HEK293T (cell line): ENCODE data around the gene CABP2.

Experiments
- CTCF ChIA-PET: fragments of 350-600 bp; formaldehyde crosslinking; extraction: SDS; loops from one replicate; lab custom pipeline; 2021; ENCODE audit warnings: antibody characterized with exemption, inconsistent platforms; lab: Yijun Ruan, JAX
- POLR2A ChIA-PET: fragments of 350-600 bp; formaldehyde crosslinking; extraction: SDS; loops from one replicate; lab custom pipeline; 2020; ENCODE audit warnings: antibody characterized with exemption, inconsistent platforms; lab: Yijun Ruan, JAX
- DNase-seq: peaks from one replicate; pipeline ENCODE4 v3.0.0; 2012; ENCODE audit warnings: mixed read lengths; ENCODE audit errors: extremely low spot score
- ARNT ChIP-seq: fragments of 450-650 bp; IDR thresholded peaks from 2 replicates; pipeline ENCODE4 v1.6.1; 2017; ENCODE audit warnings: mild to moderate bottlenecking
- BHLHE40 ChIP-seq: fragments of 450-650 bp; IDR thresholded peaks from 2 replicates; pipeline ENCODE4 v1.6.1; 2016; ENCODE audit warnings: mild to moderate bottlenecking, moderate library complexity, borderline replicate concordance
- CTBP1 ChIP-seq: fragments of 450-650 bp; IDR thresholded peaks from 2 replicates; pipeline ENCODE4 v1.6.1; 2016; ENCODE audit warnings: borderline replicate concordance
- ELF4 ChIP-seq: fragments of 450-650 bp; IDR thresholded peaks from 2 replicates; pipeline ENCODE4 v1.6.1; 2017; ENCODE audit warnings: antibody characterized with exemption
- FOXA1 ChIP-seq: fragments of 450-650 bp; IDR thresholded peaks from 2 replicates; pipeline ENCODE4 v1.6.1; 2016; ENCODE audit warnings: mild to moderate bottlenecking
- FOXK2 ChIP-seq: fragments of 450-650 bp; IDR thresholded peaks from 2 replicates; pipeline ENCODE4 v1.6.1; 2016; ENCODE audit warnings: mild to moderate bottlenecking
- FOXM1 ChIP-seq: fragments of 450-650 bp; IDR thresholded peaks from 2 replicates; pipeline ENCODE4 v1.6.1; 2017; ENCODE audit warnings: mild to moderate bottlenecking, borderline replicate concordance
- HDGF ChIP-seq: fragments of 450-650 bp; IDR thresholded peaks from 2 replicates; pipeline ENCODE4 v1.6.1; 2017; ENCODE audit warnings: antibody characterized with exemption, borderline replicate concordance
- L3MBTL2 ChIP-seq: fragments of 450-650 bp; conservative IDR thresholded peaks from 2 replicates; pipeline ENCODE4 v1.6.1; 2016; ENCODE audit warnings: mild to moderate bottlenecking
- LEF1 ChIP-seq: fragments of 450-650 bp; IDR thresholded peaks from 2 replicates; pipeline ENCODE4 v1.6.1; 2017; ENCODE audit warnings: mild to moderate bottlenecking, borderline replicate concordance
- NFRKB ChIP-seq: fragments of 450-650 bp; IDR thresholded peaks from 2 replicates; pipeline ENCODE4 v1.6.1; 2016; ENCODE audit warnings: mild to moderate bottlenecking, moderate library complexity
- PKNOX1 ChIP-seq: fragments of 450-650 bp; IDR thresholded peaks from 2 replicates; pipeline ENCODE4 v1.6.1; 2016
- SP1 ChIP-seq: fragments of 450-650 bp; IDR thresholded peaks from 2 replicates; pipeline ENCODE4 v1.6.1; 2017
- SUZ12 ChIP-seq: fragments of 450-650 bp; IDR thresholded peaks from 2 replicates; pipeline ENCODE4 v1.6.1; 2016; ENCODE audit warnings: mild to moderate bottlenecking
- TARDBP ChIP-seq: fragments of 450-650 bp; IDR thresholded peaks from 2 replicates; pipeline ENCODE4 v1.6.1; 2016
- ZNF384 ChIP-seq: fragments of 450-650 bp; IDR thresholded peaks from 2 replicates; pipeline ENCODE4 v1.6.1; 2016

The CABP2 gene

GRCh38 chr11:67503119-67504004 is 19.9 kb downstream of the CABP2 start:
- ChIA-PET POLR2A (no interaction called here), CTCF (no interaction called here)
- TF ChIP-seq ELF4, result no peak
- no peak for TF ChIP-seq NFRKB
- TF ChIP-seq ZNF384, result no peak
- TF ChIP-seq L3MBTL2, result no peak
- TF ChIP-seq FOXM1, result no peak
- no peak for TF ChIP-seq FOXK2
- DNase-seq, result no peak

GRCh38 chr11:67502328-67502979 is 20.8 kb downstream of the CABP2 start:
- ChIA-PET CTCF (no interaction called here), POLR2A (interaction anchor here (0.6 kb wide), 1 partner anchor 20 kb away, joined by 4 read pairs; the partner anchor contains the start of gene AIP)
- TF ChIP-seq NFRKB, result no peak
- no peak for TF ChIP-seq BHLHE40
- TF ChIP-seq ARNT, result no peak
- no peak for TF ChIP-seq ZNF384
- TF ChIP-seq CTBP1, result no peak
- no peak for TF ChIP-seq L3MBTL2
- TF ChIP-seq TARDBP, result no peak
- TF ChIP-seq SP1, result no peak
- no peak for TF ChIP-seq HDGF
- no peak for TF ChIP-seq SUZ12
- no peak for TF ChIP-seq ELF4
- no peak for TF ChIP-seq FOXM1
- no peak for TF ChIP-seq FOXK2
- no peak for TF ChIP-seq FOXA1
- no peak for TF ChIP-seq LEF1
- TF ChIP-seq PKNOX1, result no peak
- no peak for DNase-seq

GRCh38 chr11:67501854-67502253 is 21.4 kb downstream of the CABP2 start:
- ChIA-PET CTCF (no interaction called here), POLR2A (interaction anchor here (0.6 kb wide), 1 partner anchor 19 kb away, joined by 4 read pairs; the partner anchor contains the start of gene AIP)
- DNase-seq, result no peak
- TF ChIP-seq LEF1 (no peak), FOXA1 (no peak), CTBP1 (no peak), BHLHE40 (no peak), PKNOX1 (no peak), ARNT (no peak), FOXM1 (no peak), SUZ12 (no peak), NFRKB (no peak), TARDBP (no peak), HDGF (no peak), L3MBTL2 (no peak), ZNF384 (no peak)

- ChIA-PET POLR2A (no interaction called here), CTCF (no interaction called here)
- no peak for TF ChIP-seq HDGF
- TF ChIP-seq NFRKB, result no peak
- TF ChIP-seq ZNF384, result no peak
- TF ChIP-seq L3MBTL2, result no peak
- no peak for TF ChIP-seq ARNT
- TF ChIP-seq TARDBP, result no peak
- no peak for TF ChIP-seq LEF1
- no peak for TF ChIP-seq FOXK2
- TF ChIP-seq FOXM1, result no peak
- TF ChIP-seq SUZ12, result no peak
- no peak for TF ChIP-seq FOXA1
- no peak for TF ChIP-seq PKNOX1
- DNase-seq, result no peak
These were observed 22.2 kb downstream of the CABP2 start for GRCh38 chr11:67500831-67501715.

GRCh38 chr11:67500484-67500821 is 22.8 kb downstream of the CABP2 start:
- TF ChIP-seq BHLHE40 (no peak), HDGF (no peak), FOXM1 (no peak), LEF1 (no peak), NFRKB (no peak), PKNOX1 (no peak), ARNT (no peak), L3MBTL2 (no peak), FOXK2 (no peak), CTBP1 (no peak), ELF4 (no peak), FOXA1 (no peak), TARDBP (no peak), ZNF384 (no peak), SUZ12 (no peak), SP1 (no peak)
- POLR2A ChIA-PET, result no interaction called here
- CTCF ChIA-PET, result no interaction called here
- no peak for DNase-seq
